ENCODE results near the gene NR2F2.

DNA sequence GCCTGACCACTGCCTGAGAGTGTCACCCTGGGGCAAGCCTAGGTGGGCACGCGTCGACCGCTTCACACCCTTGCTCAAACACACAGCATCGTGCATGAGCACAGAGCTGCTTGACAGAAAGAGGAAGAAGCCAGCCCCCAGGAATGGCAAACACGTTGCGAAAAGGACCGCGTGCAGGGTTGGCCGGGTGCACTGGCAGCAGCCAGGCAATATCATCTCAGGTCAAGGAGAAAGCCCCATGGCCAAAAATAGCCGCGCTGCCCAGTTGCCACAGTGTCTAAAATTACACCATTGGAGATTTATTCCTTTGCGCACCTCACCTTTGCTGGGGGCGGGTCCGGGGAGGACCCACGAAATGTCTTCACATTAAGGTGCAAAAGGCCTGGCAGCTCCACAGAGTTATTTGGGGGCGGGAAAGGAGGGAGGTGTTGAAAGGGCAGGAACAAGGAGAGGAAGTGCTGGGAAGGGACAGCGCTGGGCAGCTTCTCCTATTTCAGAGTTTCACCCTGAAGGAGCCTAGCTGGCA is 44.7 kb upstream of the NR2F2 start:
- TF ChIP-seq, protein P1, sequence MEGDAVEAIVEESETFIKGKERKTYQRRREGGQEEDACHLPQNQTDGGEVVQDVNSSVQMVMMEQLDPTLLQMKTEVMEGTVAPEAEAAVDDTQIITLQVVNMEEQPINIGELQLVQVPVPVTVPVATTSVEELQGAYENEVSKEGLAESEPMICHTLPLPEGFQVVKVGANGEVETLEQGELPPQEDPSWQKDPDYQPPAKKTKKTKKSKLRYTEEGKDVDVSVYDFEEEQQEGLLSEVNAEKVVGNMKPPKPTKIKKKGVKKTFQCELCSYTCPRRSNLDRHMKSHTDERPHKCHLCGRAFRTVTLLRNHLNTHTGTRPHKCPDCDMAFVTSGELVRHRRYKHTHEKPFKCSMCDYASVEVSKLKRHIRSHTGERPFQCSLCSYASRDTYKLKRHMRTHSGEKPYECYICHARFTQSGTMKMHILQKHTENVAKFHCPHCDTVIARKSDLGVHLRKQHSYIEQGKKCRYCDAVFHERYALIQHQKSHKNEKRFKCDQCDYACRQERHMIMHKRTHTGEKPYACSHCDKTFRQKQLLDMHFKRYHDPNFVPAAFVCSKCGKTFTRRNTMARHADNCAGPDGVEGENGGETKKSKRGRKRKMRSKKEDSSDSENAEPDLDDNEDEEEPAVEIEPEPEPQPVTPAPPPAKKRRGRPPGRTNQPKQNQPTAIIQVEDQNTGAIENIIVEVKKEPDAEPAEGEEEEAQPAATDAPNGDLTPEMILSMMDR (IDR thresholded peaks at IDR 0.05; ENCODE audit: low read length) = no peak
- TF ChIP-seq EZH2 (optimal IDR thresholded peaks at IDR 0.05; ENCODE audit: low read depth, low read length) (no peak), EZH2phosphoT487 (IDR thresholded peaks at IDR 0.05; ENCODE audit: low read length) (no peak)

All from MM.1S (cell line).